ENCODE results near the gene MDM2.

GRCh38 chr12:68825569-68826217 lies 17.7 kb downstream of the MDM2 start:
- TF ChIP-seq TBP (optimal IDR thresholded peaks at IDR 0.05; ENCODE audit: low read depth, low read length), result no peak
- TF ChIP-seq IRF1 (CRISPR knock-in tag; IDR thresholded peaks at IDR 0.05; ENCODE audit: borderline replicate concordance), result no peak
- TF ChIP-seq CC2D1A (IDR thresholded peaks at IDR 0.05), result no peak
- TF ChIP-seq ZNF740 (CRISPR knock-in tag; IDR thresholded peaks at IDR 0.05), result no peak
- no peak for TF ChIP-seq ZNF740 (tag; IDR thresholded peaks at IDR 0.05)

Measured in K562 (cell line).